Activated naive CD8-positive, alpha-beta T cell treated with anti-CD3 and anti-CD28 coated beads, Interleukin-2, amount 10 ng/mL, durations not matched to agents 7 days and 5 days (primary cell): ENCODE data around the gene C19orf81. TPM values are rescaled to one million over a fixed set of nuclear protein-coding genes. Genes with fewer than 3 reads are reported as not detected.
"Not testable (repeated sequence)": the region's sequence is repeated elsewhere in the genome, so short reads cannot be mapped to it uniquely, and the experiment has no call there.

Experiments used
- ATAC-seq: fragments of 150-1000 bp; cut with Tn5 transposase; one replicate; pipeline ENCODE4 v1.10.0; 2021; ENCODE audit warnings: low read depth, moderate library complexity
- POLR2A ChIA-PET: fragments of 350-600 bp; sonication (Branson Sonifier 250); formaldehyde crosslinking; loops from one replicate; lab custom pipeline; 2021; ENCODE audit warnings: antibody characterized with exemption; lab: Charles Lee
- DNase-seq: peaks from one replicate; pipeline ENCODE4 v3.0.0; 2021
- H3K27ac Mint-ChIP-seq: one replicate; pipeline ENCODE4 v1.8.0; 2022; ENCODE audit warnings: mild to moderate bottlenecking, mixed read lengths
- H3K27me3 Mint-ChIP-seq: one replicate; pipeline ENCODE4 v1.8.0; 2022; ENCODE audit warnings: mild to moderate bottlenecking, moderate library complexity, mixed read lengths
- H3K36me3 Mint-ChIP-seq: one replicate; pipeline ENCODE4 v1.8.0; 2021; ENCODE audit warnings: mild to moderate bottlenecking, mixed read lengths
- H3K4me1 Mint-ChIP-seq: one replicate; pipeline ENCODE4 v1.8.0; 2021; ENCODE audit warnings: mixed read lengths
- H3K4me3 Mint-ChIP-seq: one replicate; pipeline ENCODE4 v1.8.0; 2022; ENCODE audit warnings: mild to moderate bottlenecking, moderate library complexity, mixed read lengths
- H3K9me3 Mint-ChIP-seq: one replicate; pipeline ENCODE4 v1.8.0; 2021; ENCODE audit warnings: mixed read lengths
- total RNA-seq, 2 experiments: library from RNA; stranded (reverse); gene quantifications; one replicate each; pipeline ENCODE4 v1.2.3, GENCODE V29; 2021

C19orf81 gene
- total RNA-seq, 2 experiments from 2014 or later, result 0.75 to 2.0 TPM

DNA sequence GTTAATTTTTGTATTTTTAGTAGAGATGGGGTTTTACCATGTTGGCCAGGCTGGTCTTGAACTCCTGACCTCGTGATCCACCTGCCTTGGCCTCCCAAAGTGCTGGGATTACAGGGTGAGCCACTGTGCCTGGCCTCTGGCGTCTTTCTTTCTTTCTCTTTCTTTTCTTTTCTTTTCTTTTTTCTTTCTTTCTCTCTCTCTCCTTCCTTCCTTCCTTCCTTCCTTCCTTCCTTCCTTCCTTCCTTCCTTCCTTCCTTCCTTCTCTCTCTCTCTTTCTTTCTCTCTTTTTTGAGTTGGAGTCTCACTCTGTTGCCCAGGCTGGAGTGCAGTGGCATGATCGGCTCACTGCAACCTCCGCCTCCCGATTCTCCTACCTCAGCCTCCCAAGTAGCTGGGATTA is 30.1 kb upstream of the C19orf81 start:
- H3K4me1 Mint-ChIP-seq, ATAC-seq, POLR2A ChIA-PET, DNase-seq, H3K4me3 Mint-ChIP-seq, H3K36me3 Mint-ChIP-seq, H3K9me3 Mint-ChIP-seq, H3K27me3 Mint-ChIP-seq, H3K27ac Mint-ChIP-seq: not testable (repeated sequence)

DNA sequence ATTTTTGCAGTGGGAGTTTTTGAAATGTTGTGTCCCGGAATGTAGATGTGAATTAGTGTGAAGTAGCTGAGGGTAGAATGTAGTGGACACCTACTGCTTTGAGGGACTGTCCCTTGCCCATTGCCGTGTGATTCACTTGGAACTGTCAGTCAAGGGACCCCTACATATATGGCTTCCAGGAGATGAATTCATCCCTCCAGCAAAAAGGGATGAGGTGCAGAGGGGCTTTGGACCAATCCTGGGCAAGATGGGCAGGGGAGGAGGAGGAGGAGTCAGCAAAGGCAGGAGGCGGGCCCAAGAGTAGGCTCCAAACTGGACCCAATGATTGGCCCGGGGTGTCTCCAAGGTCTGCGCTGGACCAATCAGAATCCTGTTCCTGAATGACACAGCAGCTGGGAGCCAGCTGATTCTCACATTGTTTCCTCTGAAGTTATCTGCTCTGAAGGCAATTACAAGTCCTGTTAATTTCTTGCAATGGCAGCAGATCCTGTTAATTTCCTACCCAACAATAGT is 28.8 kb upstream of the C19orf81 start:
- not testable (repeated sequence) for ATAC-seq, H3K27ac Mint-ChIP-seq, H3K36me3 Mint-ChIP-seq, H3K27me3 Mint-ChIP-seq, H3K4me3 Mint-ChIP-seq, DNase-seq, H3K4me1 Mint-ChIP-seq, H3K9me3 Mint-ChIP-seq
- POLR2A ChIA-PET, result interaction anchor here (0.7 kb wide), 1 partner anchor 1811 kb away, joined by 3 read pairs; no protein-coding TSS in a partner anchor

DNA sequence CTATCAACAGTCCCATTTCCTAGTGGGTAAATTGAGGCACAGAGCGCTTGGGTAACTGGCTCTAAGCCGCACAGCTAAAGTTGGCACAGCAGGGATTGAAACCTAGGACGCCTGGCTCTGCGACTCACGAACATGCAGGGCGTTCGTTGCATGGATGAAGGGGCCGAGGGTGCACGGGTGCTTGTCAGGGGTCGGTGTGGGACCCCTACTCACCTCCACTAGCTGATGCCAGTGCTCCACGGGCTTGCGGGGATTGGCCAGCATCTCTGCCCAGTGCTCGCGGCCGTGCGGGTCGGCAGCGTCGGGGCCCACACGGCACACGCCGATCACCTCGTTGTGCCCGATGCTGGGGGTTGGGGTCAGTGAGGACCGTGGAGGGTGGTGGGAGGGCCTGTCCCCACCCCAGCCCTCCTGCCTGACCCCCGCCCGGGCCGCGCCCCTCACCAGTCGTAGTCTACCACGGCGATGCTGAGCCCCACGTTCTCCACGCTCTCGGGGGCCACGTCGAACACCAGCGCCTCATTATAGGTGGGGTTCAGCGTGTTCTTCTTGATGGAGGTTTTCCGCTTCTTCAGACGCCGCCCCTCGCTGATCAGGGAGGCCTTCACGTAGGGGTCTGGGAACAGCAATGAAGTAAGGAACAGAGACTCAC is 24.2 kb upstream of the C19orf81 start:
- DNase-seq, result no peak
- Mint-ChIP-seq H3K9me3 (no peaks in the 10 kb centered on the region), H3K4me3 (no peak overlapping the region), H3K4me1 (no peaks in the 10 kb centered on the region), H3K27me3 (no peaks in the 10 kb centered on the region), H3K27ac (no peak overlapping the region), H3K36me3 (no peaks in the 10 kb centered on the region)
- POLR2A ChIA-PET, result no interaction called here
- no peak for ATAC-seq

DNA sequence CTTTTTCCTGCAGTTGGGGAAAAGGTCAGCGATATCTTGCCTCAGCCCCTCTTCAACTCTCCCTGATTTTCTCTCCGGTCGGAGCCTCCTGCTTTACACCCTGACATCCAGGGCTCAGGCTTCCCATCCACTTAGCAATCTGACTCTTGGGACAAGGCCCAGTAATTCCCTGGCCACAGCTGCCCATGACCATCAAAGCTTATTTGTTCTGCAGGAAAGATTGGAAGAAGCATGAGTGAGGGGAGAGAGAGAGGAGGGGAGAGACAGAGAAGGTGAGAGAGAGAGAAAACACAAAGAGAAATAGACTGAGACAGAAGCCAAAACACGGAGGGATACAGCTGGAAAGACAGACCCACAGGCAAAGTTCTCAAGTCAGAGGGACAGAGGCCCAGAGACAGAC is 23.2 kb upstream of the C19orf81 start:
- H3K27me3 Mint-ChIP-seq, result no peaks in the 10 kb centered on the region
- DNase-seq (no peak), ATAC-seq (no peak)
- no peaks in the 10 kb centered on the region for H3K9me3 Mint-ChIP-seq
- no peak overlapping the region for H3K4me3 Mint-ChIP-seq
- no peak overlapping the region for H3K27ac Mint-ChIP-seq
- H3K4me1 Mint-ChIP-seq, result no peaks in the 10 kb centered on the region
- POLR2A ChIA-PET, result no interaction called here
- no peaks in the 10 kb centered on the region for H3K36me3 Mint-ChIP-seq

- no peak overlapping the region for H3K27ac Mint-ChIP-seq
- DNase-seq, result no peak
- no peaks in the 10 kb centered on the region for H3K36me3 Mint-ChIP-seq
- no peaks in the 10 kb centered on the region for H3K27me3 Mint-ChIP-seq
- POLR2A ChIA-PET, result no interaction called here
- H3K9me3 Mint-ChIP-seq, result no peaks in the 10 kb centered on the region
- H3K4me1 Mint-ChIP-seq, result no peaks in the 10 kb centered on the region
- H3K4me3 Mint-ChIP-seq, result no peak overlapping the region
- no peak for ATAC-seq
Measured at GRCh38 chr19:50626795-50627194, 22.4 kb upstream of the C19orf81 start.

DNA sequence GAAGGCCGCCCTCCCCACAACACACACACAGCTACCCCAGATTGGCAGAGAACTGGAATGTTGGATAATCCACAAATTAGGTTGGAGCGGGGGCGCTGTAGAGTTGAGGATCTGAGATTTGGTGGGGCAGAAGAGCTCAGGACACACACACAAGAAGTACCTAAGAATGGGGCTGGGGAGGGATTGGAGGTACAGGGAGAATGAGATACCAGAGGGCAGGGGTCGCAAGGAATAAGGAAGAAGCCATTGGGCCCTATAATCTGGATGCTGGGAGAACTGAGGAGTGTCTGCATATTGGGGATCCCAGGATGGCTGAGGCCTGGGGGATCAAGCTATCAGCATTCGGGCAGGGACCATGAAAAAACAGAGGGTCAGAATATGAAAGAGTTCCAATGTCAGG is 21.1 kb upstream of the C19orf81 start:
- H3K4me3 Mint-ChIP-seq, result no peak overlapping the region
- no peak for DNase-seq
- no peaks in the 10 kb centered on the region for H3K27me3 Mint-ChIP-seq
- H3K4me1 Mint-ChIP-seq, result no peaks in the 10 kb centered on the region
- POLR2A ChIA-PET, result no interaction called here
- no peak for ATAC-seq
- H3K27ac Mint-ChIP-seq, result no peak overlapping the region
- H3K36me3 Mint-ChIP-seq, result no peaks in the 10 kb centered on the region
- H3K9me3 Mint-ChIP-seq, result no peaks in the 10 kb centered on the region

GRCh38 chr19:50628551-50628950 is 20.7 kb upstream of the C19orf81 start:
- H3K9me3 Mint-ChIP-seq, result peaks cover 4% of the 10 kb centered on the region
- POLR2A ChIA-PET, result no interaction called here
- H3K27me3 Mint-ChIP-seq, result no peaks in the 10 kb centered on the region
- no peak for ATAC-seq
- DNase-seq, result no peak
- peaks cover 1% of the 10 kb centered on the region for H3K36me3 Mint-ChIP-seq
- H3K4me3 Mint-ChIP-seq, result no peak overlapping the region
- no peak overlapping the region for H3K27ac Mint-ChIP-seq
- no peaks in the 10 kb centered on the region for H3K4me1 Mint-ChIP-seq

- Mint-ChIP-seq H3K4me3 (no peak overlapping the region), H3K27me3 (no peaks in the 10 kb centered on the region), H3K36me3 (peaks cover 1% of the 10 kb centered on the region), H3K27ac (no peak overlapping the region), H3K4me1 (no peaks in the 10 kb centered on the region), H3K9me3 (peaks cover 8% of the 10 kb centered on the region)
- DNase-seq (no peak), ATAC-seq (no peak)
- POLR2A ChIA-PET, result no interaction called here
Measured at GRCh38 chr19:50629194-50629593, 20.1 kb upstream of the C19orf81 start.

- Mint-ChIP-seq H3K4me1 (no peaks in the 10 kb centered on the region), H3K27ac (no peak overlapping the region), H3K9me3 (peaks cover 9% of the 10 kb centered on the region), H3K4me3 (no peak overlapping the region), H3K36me3 (peaks cover 1% of the 10 kb centered on the region), H3K27me3 (no peaks in the 10 kb centered on the region)
- ATAC-seq (no peak), DNase-seq (no peak)
- POLR2A ChIA-PET, result no interaction called here
Measured at GRCh38 chr19:50629801-50630200, 19.4 kb upstream of the C19orf81 start.

GRCh38 chr19:50632151-50632835 is 17.0 kb upstream of the C19orf81 start:
- POLR2A ChIA-PET, result no interaction called here
- H3K27me3 Mint-ChIP-seq, result no peaks in the 10 kb centered on the region
- H3K36me3 Mint-ChIP-seq, result peaks cover 1% of the 10 kb centered on the region
- H3K4me3 Mint-ChIP-seq, result no peak overlapping the region
- ATAC-seq (no peak), DNase-seq (no peak)
- H3K9me3 Mint-ChIP-seq, result peaks cover 14% of the 10 kb centered on the region
- H3K4me1 Mint-ChIP-seq, result no peaks in the 10 kb centered on the region
- H3K27ac Mint-ChIP-seq, result no peak overlapping the region

- DNase-seq, result no peak
- no peak for ATAC-seq
- no peak overlapping the region for H3K4me3 Mint-ChIP-seq
- H3K4me1 Mint-ChIP-seq, result no peaks in the 10 kb centered on the region
- H3K27me3 Mint-ChIP-seq, result peaks cover 10% of the 10 kb centered on the region
- no peak overlapping the region for H3K27ac Mint-ChIP-seq
- POLR2A ChIA-PET, result no interaction called here
- peaks cover 1% of the 10 kb centered on the region for H3K36me3 Mint-ChIP-seq
- peaks cover 14% of the 10 kb centered on the region for H3K9me3 Mint-ChIP-seq
Measured at GRCh38 chr19:50633359-50633758, 15.9 kb upstream of the C19orf81 start.

- H3K36me3 Mint-ChIP-seq, result peaks cover 1% of the 10 kb centered on the region
- H3K9me3 Mint-ChIP-seq, result peaks cover 14% of the 10 kb centered on the region
- no peak overlapping the region for H3K4me3 Mint-ChIP-seq
- POLR2A ChIA-PET, result no interaction called here
- no peak overlapping the region for H3K27ac Mint-ChIP-seq
- peaks cover 3% of the 10 kb centered on the region for H3K4me1 Mint-ChIP-seq
- no peak for ATAC-seq
- H3K27me3 Mint-ChIP-seq, result peaks cover 16% of the 10 kb centered on the region
- DNase-seq, result no peak
Measured at GRCh38 chr19:50633973-50634372, 15.3 kb upstream of the C19orf81 start.

DNA sequence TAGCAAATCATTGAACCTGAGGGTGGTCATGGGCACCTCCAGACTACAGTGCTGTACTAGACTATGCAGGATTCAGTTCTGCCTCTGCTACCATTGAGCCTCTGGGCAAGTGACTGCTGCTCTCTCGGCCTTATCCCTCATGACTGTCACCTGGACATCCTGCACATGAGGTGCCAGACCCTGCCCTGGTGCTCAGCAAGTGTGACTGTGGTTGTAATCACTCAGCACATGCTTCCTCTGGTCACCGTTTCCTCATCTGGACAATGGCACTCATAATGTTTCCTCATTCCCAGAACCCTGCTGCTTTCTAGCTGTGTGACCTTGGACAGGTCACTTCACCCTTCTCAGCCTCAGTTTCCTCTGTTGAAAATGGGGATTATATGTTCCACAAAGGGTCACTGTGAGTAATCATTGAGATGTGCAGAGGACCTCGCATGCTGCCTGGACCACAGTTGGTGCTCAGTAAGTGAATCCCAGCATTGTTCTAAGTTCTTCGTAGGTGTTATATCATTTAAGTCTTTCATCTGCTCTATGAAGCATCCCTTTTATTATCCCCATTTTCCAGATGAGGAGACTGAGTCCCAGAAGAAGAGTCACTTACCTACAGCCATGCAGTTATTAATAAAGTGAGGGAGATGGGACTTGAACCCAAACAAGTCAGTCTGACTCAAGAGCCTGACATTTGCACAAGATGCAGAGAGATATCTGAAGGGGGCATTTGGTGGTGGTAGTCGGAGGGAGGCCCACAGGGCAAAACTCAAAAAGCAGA is 12.7 kb upstream of the C19orf81 start:
- H3K4me1 Mint-ChIP-seq, result peaks cover 5% of the 10 kb centered on the region
- peaks cover 28% of the 10 kb centered on the region for H3K27me3 Mint-ChIP-seq
- no peak overlapping the region for H3K4me3 Mint-ChIP-seq
- peaks cover 14% of the 10 kb centered on the region for H3K9me3 Mint-ChIP-seq
- DNase-seq (no peak), ATAC-seq (no peak)
- H3K27ac Mint-ChIP-seq, result no peak overlapping the region
- POLR2A ChIA-PET, result no interaction called here
- H3K36me3 Mint-ChIP-seq, result peaks cover 1% of the 10 kb centered on the region
